Natural killer cell (primary cell): ENCODE data around the gene PCP4L1. TPM values are rescaled to one million over a fixed set of nuclear protein-coding genes. Genes with fewer than 3 reads are reported as not detected.

Experiments used
- ATAC-seq, 3 donors: fragments of 150-1000 bp in 2 of 3; fragments of 200-7000 bp in 1 of 3; cut with Tn5 transposase; 1 replicate in 1 of 3; 2 replicates in 2 of 3; pipeline ENCODE4 v1.10.0; 2021; ENCODE audit warnings: mild to moderate bottlenecking in 2 of 3, moderate library complexity in 2 of 3
- DNase-seq, 2 donors: peaks; one replicate each; pipeline versions ENCODE4 v3.0.0 to v3.0.0-alpha.2; 2013 to 2021; ENCODE audit warnings: mixed read lengths in 1 of 2
- H3K27ac ChIP-seq: one replicate; pipeline ENCODE4 v1.5.1; 2013; ENCODE audit warnings: mild to moderate bottlenecking, low read length
- H3K27me3 ChIP-seq: one replicate; pipeline ENCODE4 v1.6.1; 2013; ENCODE audit warnings: low read length; ENCODE audit not compliant: control insufficient read depth, insufficient read depth
- H3K36me3 ChIP-seq: one replicate; pipeline ENCODE4 v1.6.1; 2013; ENCODE audit warnings: low read length; ENCODE audit not compliant: control insufficient read depth, insufficient read depth
- H3K4me1 ChIP-seq: one replicate; pipeline ENCODE4 v1.6.1; 2013; ENCODE audit warnings: low read length; ENCODE audit not compliant: control insufficient read depth, insufficient read depth
- H3K4me3 ChIP-seq: one replicate; pipeline ENCODE4 v1.5.1; 2013; ENCODE audit warnings: low read length
- H3K9me3 ChIP-seq: one replicate; pipeline ENCODE4 v1.6.1; 2013; ENCODE audit warnings: low read length; ENCODE audit not compliant: control insufficient read depth, insufficient read depth
- H3K27ac Mint-ChIP-seq, 2 donors: one replicate each; pipeline ENCODE4 v1.8.0; 2022; ENCODE audit warnings: mild to moderate bottlenecking in 2 of 2, mixed read lengths in 2 of 2, moderate library complexity in 1 of 2
- H3K27me3 Mint-ChIP-seq, 2 donors: one replicate each; pipeline ENCODE4 v1.8.0; 2022; ENCODE audit warnings: low read depth in 2 of 2, mixed read lengths in 2 of 2
- H3K36me3 Mint-ChIP-seq: one replicate; pipeline ENCODE4 v1.8.0; 2022; ENCODE audit warnings: mixed read lengths
- H3K4me1 Mint-ChIP-seq, 2 donors: one replicate each; pipeline ENCODE4 v1.8.0; 2022; ENCODE audit warnings: mixed read lengths in 2 of 2
- H3K4me3 Mint-ChIP-seq: one replicate; pipeline ENCODE4 v1.8.0; 2022; ENCODE audit warnings: mild to moderate bottlenecking, moderate library complexity, mixed read lengths
- H3K9me3 Mint-ChIP-seq, 2 donors: one replicate each; pipeline ENCODE4 v1.8.0; 2022; ENCODE audit warnings: mixed read lengths in 2 of 2
- WGBS: methylation state at CpG from one replicate; pipeline ENCODE4 v1.1.7; 2013; ENCODE audit warnings: missing lambda C conversion rate; ENCODE audit not compliant: insufficient coverage; 5-methylcytosine and 5-hydroxymethylcytosine counted together
- intact Hi-C: fragments of 100-400 bp; cut with micrococcal nuclease; formaldehyde crosslinking; loops from one replicate; pipeline ENCODE4 v1.14.2; 2022
- total RNA-seq, 4 donors: library from RNA; stranded (reverse); fragments of 120-200 nt in 1 of 4; gene quantifications; one replicate each; pipeline versions ENCODE4 v1.2.3 to v1.2.4, GENCODE V29; 2013 to 2022
- TF ChIP-seq, protein P1 (sequence below): fragments of 200-600 bp; IDR thresholded peaks from one replicate; pipeline ENCODE4 v1.8.0; 2022; ENCODE audit warnings: antibody characterized with exemption

The PCP4L1 gene
- total RNA-seq, 3 donors from 2014 or later (not counting 1 experiment from before 2014, with no cell fraction given): not detected

DNA sequence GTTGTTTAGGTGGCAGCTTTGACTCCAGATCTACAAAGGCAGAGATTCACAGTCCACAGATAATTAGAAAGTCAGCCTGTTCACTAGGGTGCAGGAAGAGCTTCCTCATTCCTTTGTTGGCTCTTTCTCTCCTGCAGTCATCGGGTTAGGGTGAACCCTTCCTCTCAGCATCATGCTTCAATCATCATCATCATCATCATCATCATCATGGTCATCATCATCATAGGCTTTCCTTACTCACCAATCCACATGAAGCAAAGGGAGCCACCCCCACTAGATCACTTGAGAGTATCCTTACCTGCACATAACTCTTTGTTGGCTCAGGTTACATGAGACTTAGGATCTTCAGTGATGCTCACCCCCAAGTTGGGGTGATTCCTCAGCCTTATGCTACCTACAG is 32.2 kb downstream of the PCP4L1 start:
- no peaks in the 10 kb centered on the region for H3K27me3 ChIP-seq
- Mint-ChIP-seq H3K9me3 (no peaks in the 10 kb centered on the region), H3K4me3 (no peak overlapping the region), H3K36me3 (no peaks in the 10 kb centered on the region), H3K4me1 (peaks cover 6% of the 10 kb centered on the region in 2 donors), H3K27me3 (peaks cover 0 to 3% of the 10 kb centered on the region in 2 donors), H3K27ac (no peak overlapping the region)
- no peak overlapping the region for H3K4me3 ChIP-seq
- H3K36me3 ChIP-seq: no peaks in the 10 kb centered on the region
- TF ChIP-seq, protein P1, sequence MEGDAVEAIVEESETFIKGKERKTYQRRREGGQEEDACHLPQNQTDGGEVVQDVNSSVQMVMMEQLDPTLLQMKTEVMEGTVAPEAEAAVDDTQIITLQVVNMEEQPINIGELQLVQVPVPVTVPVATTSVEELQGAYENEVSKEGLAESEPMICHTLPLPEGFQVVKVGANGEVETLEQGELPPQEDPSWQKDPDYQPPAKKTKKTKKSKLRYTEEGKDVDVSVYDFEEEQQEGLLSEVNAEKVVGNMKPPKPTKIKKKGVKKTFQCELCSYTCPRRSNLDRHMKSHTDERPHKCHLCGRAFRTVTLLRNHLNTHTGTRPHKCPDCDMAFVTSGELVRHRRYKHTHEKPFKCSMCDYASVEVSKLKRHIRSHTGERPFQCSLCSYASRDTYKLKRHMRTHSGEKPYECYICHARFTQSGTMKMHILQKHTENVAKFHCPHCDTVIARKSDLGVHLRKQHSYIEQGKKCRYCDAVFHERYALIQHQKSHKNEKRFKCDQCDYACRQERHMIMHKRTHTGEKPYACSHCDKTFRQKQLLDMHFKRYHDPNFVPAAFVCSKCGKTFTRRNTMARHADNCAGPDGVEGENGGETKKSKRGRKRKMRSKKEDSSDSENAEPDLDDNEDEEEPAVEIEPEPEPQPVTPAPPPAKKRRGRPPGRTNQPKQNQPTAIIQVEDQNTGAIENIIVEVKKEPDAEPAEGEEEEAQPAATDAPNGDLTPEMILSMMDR: no peak
- H3K4me1 ChIP-seq: no peaks in the 10 kb centered on the region
- intact Hi-C loops: loop anchor here (1.0 kb wide), 1 partner anchor 63 kb away; no protein-coding TSS in a partner anchor
- ATAC-seq (no peak), DNase-seq (no peak)
- no peaks in the 10 kb centered on the region for H3K9me3 ChIP-seq
- no peak overlapping the region for H3K27ac ChIP-seq
- 96% methylated on average over 1 of the region's 1 CpG for WGBS

DNA sequence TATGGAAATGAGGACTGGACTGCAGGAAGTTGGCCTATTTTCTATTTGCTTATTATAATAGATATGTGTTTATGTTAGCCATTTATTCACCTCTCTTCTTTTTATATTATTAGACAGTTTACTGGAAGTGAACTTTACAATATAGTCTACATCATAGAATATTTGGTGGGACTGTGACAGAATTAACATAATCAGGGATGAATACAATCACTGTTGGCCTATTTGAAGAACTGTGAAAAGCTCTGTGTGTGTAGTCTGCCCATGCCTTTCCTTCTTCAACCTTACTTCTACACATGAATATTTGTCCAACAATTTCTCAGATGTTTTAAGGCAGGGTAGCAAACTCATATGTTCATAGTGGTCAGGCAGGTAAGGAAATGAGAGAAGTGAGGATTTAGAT is 38.9 kb downstream of the PCP4L1 start:
- H3K9me3 Mint-ChIP-seq: no peaks in the 10 kb centered on the region
- no peak overlapping the region for H3K27ac ChIP-seq
- ATAC-seq (no peak), DNase-seq (no peak)
- no peaks in the 10 kb centered on the region for H3K27me3 ChIP-seq
- H3K4me1 Mint-ChIP-seq: peaks cover 11 to 16% of the 10 kb centered on the region in 2 donors
- H3K27ac Mint-ChIP-seq: peak overlapping the region; percentile 24 to 25
- TF ChIP-seq, protein P1: no peak
- H3K27me3 Mint-ChIP-seq: no peaks in the 10 kb centered on the region
- no peak overlapping the region for H3K4me3 Mint-ChIP-seq
- no peaks in the 10 kb centered on the region for H3K36me3 ChIP-seq
- H3K36me3 Mint-ChIP-seq: no peaks in the 10 kb centered on the region
- intact Hi-C loops: no loop called here
- H3K9me3 ChIP-seq: no peaks in the 10 kb centered on the region
- H3K4me3 ChIP-seq: no peak overlapping the region
- peaks cover 4% of the 10 kb centered on the region for H3K4me1 ChIP-seq

DNA sequence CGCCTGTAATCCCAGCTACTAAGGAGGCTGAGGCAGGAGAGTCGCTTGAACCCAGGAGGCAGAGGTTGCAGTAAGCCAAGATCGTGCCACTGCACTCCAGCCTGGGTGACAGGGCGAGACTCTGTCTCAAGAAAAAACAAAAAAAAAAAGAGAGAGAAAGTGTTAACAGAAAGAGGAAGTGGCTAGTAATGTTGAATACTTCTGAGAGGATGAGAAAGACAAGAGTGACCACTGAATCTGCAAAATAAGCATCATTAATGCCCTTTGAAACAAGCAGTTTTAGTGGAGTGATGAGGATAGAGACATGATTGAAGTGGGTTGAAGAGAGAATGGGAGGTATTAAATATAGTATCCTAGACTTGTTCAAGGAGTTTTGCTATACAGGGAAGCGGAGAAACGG is 39.6 kb downstream of the PCP4L1 start:
- Mint-ChIP-seq H3K4me3 (no peak overlapping the region), H3K9me3 (no peaks in the 10 kb centered on the region), H3K4me1 (peaks cover 11 to 16% of the 10 kb centered on the region in 2 donors), H3K27ac (peak overlapping the region in 1 of 2 donors; percentile 25), H3K27me3 (no peaks in the 10 kb centered on the region), H3K36me3 (no peaks in the 10 kb centered on the region)
- no peaks in the 10 kb centered on the region for H3K27me3 ChIP-seq
- DNase-seq: no peak
- 68% methylated on average over 6 of the region's 6 CpGs for WGBS
- H3K4me1 ChIP-seq: peaks cover 4% of the 10 kb centered on the region
- H3K9me3 ChIP-seq: no peaks in the 10 kb centered on the region
- TF ChIP-seq, protein P1: no peak
- no peak overlapping the region for H3K4me3 ChIP-seq
- no peak for ATAC-seq
- H3K27ac ChIP-seq: no peak overlapping the region
- intact Hi-C loops: no loop called here
- H3K36me3 ChIP-seq: peaks cover 5% of the 10 kb centered on the region

DNA sequence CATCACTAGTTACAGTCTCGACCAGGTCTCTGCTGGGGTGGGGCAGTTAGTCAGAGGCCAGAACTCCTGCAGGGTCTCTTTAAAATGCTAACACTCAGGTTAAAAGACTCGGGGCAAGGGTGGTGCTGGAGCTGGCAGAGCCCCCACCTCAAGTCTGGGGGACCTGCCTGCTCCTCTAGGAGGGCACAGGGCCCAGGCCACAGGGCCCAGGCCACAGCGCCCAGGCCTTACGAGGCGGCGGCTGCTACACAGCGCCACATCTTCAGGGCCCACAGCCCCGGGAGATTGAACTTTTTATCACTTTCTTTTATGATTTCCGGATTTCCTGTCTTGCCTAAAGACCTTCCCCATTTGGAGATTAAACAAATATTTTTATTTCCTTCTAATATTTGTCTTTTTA is 40.8 kb downstream of the PCP4L1 start:
- H3K9me3 ChIP-seq: no peaks in the 10 kb centered on the region
- no peak overlapping the region for H3K4me3 Mint-ChIP-seq
- no peak for ATAC-seq

More for the DNA sequence above, 40.8 kb downstream of the PCP4L1 start:
- WGBS: 70% methylated on average over 9 of the region's 9 CpGs
- H3K36me3 Mint-ChIP-seq: no peaks in the 10 kb centered on the region
- DNase-seq: no peak
- Histone ChIP-seq H3K36me3 (peaks cover 7% of the 10 kb centered on the region), H3K27me3 (no peaks in the 10 kb centered on the region), H3K4me3 (no peak overlapping the region), H3K27ac (no peak overlapping the region), H3K4me1 (peaks cover 4% of the 10 kb centered on the region)
- H3K27me3 Mint-ChIP-seq: no peaks in the 10 kb centered on the region
- H3K27ac Mint-ChIP-seq: no peak overlapping the region
- peaks cover 17 to 19% of the 10 kb centered on the region in 2 donors for H3K4me1 Mint-ChIP-seq
- H3K9me3 Mint-ChIP-seq: no peaks in the 10 kb centered on the region
- intact Hi-C loops: no loop called here
- TF ChIP-seq, protein P1: no peak
